HEK293 (cell line): ENCODE data around the gene ZNF646.

Source experiments
- CTCF ChIP-seq: fragments of 450-650 bp; formaldehyde crosslinking; IDR thresholded peaks from 2 replicates; pipeline ENCODE4 v1.5.1; 2016; ENCODE audit warnings: missing biosample characterization, missing genetic modification characterization
- KLF9 ChIP-seq: fragments of 450-650 bp; formaldehyde crosslinking; IDR thresholded peaks from 2 replicates; pipeline ENCODE4 v1.5.1; 2016; ENCODE audit warnings: missing biosample characterization, missing genetic modification characterization, low read depth
- OVOL3 ChIP-seq: fragments of 450-650 bp; formaldehyde crosslinking; IDR thresholded peaks from 2 replicates; pipeline ENCODE4 v1.5.1; 2016; ENCODE audit warnings: missing biosample characterization, missing genetic modification characterization
- PBX3 ChIP-seq: sonication (generic); formaldehyde crosslinking; IDR thresholded peaks from 2 replicates; pipeline ENCODE4 v1.8.1; 2022; ENCODE audit warnings: mild to moderate bottlenecking, moderate library complexity, missing genetic modification reagents
- TCF7L2 ChIP-seq: IDR thresholded peaks from 2 replicates; pipeline ENCODE4 v1.6.1; 2011; ENCODE audit warnings: low read depth, mild to moderate bottlenecking, inconsistent platforms, low read length, moderate library complexity, borderline replicate concordance
- TSHZ1 ChIP-seq: fragments of 450-650 bp; formaldehyde crosslinking; IDR thresholded peaks from 2 replicates; pipeline ENCODE4 v1.5.1; 2016; ENCODE audit warnings: missing biosample characterization, missing genetic modification characterization, borderline replicate concordance
- YY1 ChIP-seq: fragments of 450-650 bp; formaldehyde crosslinking; IDR thresholded peaks from 2 replicates; pipeline ENCODE4 v1.5.1; 2018; ENCODE audit warnings: missing biosample characterization, missing genetic modification characterization
- ZNF133 ChIP-seq: fragments of 450-650 bp; formaldehyde crosslinking; IDR thresholded peaks from 2 replicates; pipeline ENCODE4 v1.5.1; 2016; ENCODE audit warnings: missing biosample characterization, missing genetic modification characterization
- ZNF324 ChIP-seq: fragments of 450-650 bp; formaldehyde crosslinking; IDR thresholded peaks from 2 replicates; pipeline ENCODE4 v1.5.1; 2016; ENCODE audit warnings: missing biosample characterization, missing genetic modification characterization
- ZNF561 ChIP-seq: fragments of 450-650 bp; IDR thresholded peaks from 2 replicates; pipeline ENCODE4 v1.5.1; 2018; ENCODE audit warnings: missing biosample characterization, missing genetic modification characterization, borderline replicate concordance
- ZNF621 ChIP-seq: fragments of 450-650 bp; formaldehyde crosslinking; IDR thresholded peaks from 2 replicates; pipeline ENCODE4 v1.5.1; 2017; ENCODE audit warnings: missing biosample characterization, missing genetic modification characterization
- ZNF677 ChIP-seq: fragments of 450-650 bp; IDR thresholded peaks from 2 replicates; pipeline ENCODE4 v1.5.0; 2018; ENCODE audit warnings: missing biosample characterization, mild to moderate bottlenecking, missing genetic modification characterization, moderate library complexity
- ZSCAN23 ChIP-seq: fragments of 450-650 bp; formaldehyde crosslinking; IDR thresholded peaks from 2 replicates; pipeline ENCODE4 v1.5.1; 2016; ENCODE audit warnings: missing biosample characterization, missing genetic modification characterization
- ZSCAN5A ChIP-seq: fragments of 450-650 bp; formaldehyde crosslinking; IDR thresholded peaks from 2 replicates; pipeline ENCODE4 v1.5.1; 2016; ENCODE audit warnings: missing biosample characterization, missing genetic modification characterization

DNA sequence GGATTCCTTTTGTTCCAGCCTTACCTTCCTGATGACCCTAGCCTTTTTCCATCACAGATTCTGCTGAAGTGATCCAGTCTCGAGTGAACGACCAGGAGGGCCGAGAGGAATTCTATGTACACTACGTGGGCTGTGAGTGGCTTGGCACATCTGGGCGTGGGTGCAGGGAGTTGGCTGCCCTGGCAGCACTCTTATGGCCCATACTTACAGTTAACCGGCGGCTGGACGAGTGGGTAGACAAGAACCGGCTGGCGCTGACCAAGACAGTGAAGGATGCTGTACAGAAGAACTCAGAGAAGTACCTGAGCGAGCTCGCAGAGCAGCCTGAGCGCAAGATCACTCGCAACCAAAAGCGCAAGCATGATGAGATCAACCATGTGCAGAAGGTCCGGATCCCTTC lies 45.9 kb downstream of the ZNF646 start:
- TF ChIP-seq ZNF621 (tag by site-specific recombination) (no peak), ZNF324 (no peak), CTCF (tag by site-specific recombination) (no peak), ZSCAN5A (tag by site-specific recombination) (no peak), OVOL3 (tag by site-specific recombination) (no peak), KLF9 (tag by site-specific recombination) (no peak), ZNF561 (no peak), YY1 (tag by site-specific recombination) (no peak), PBX3 (CRISPR knock-in tag) (no peak), TCF7L2 (no peak), ZNF677 (tag by site-specific recombination) (no peak), ZSCAN23 (tag by site-specific recombination) (no peak), TSHZ1 (no peak), ZNF133 (tag by site-specific recombination) (no peak)
